Measurements from ENCODE around the gene AMD1. TPM values are rescaled to one million over a fixed set of nuclear protein-coding genes. Genes with fewer than 3 reads are reported as not detected.

Gene AMD1
- total RNA-seq, 2 donors from 2014 or later = 51.5 to 81.5 TPM

GRCh38 chr6:110876170-110876773, 1.7 kb downstream of the AMD1 start:
- Histone ChIP-seq H3K36me3 (no peaks in the 10 kb centered on the region), H3K27me3 (no peaks in the 10 kb centered on the region), H3K4me1 (peaks cover 0 to 57% of the 10 kb centered on the region in 2 donors), H3K9me3 (no peaks in the 10 kb centered on the region), H3K4me3 (peak overlapping the region; percentile 73 to 96), H3K27ac (peak overlapping the region; percentile 89 to 99)
- no peak for TF ChIP-seq CTCF (IDR thresholded peaks at IDR 0.05)
- DNase-seq (ENCODE audit: low spot score) = peak; percentile 95

GRCh38 chr6:110876806-110877564, 2.4 kb downstream of the AMD1 start:
- DNase-seq (ENCODE audit: low spot score) = no peak
- peaks cover 0 to 64% of the 10 kb centered on the region in 2 donors for H3K4me1 ChIP-seq
- H3K9me3 ChIP-seq = no peaks in the 10 kb centered on the region
- peak overlapping the region; percentile 73 to 96 for H3K4me3 ChIP-seq
- no peak for TF ChIP-seq CTCF (IDR thresholded peaks at IDR 0.05)
- H3K27ac ChIP-seq = peak overlapping the region; percentile 89 to 99
- H3K27me3 ChIP-seq = no peaks in the 10 kb centered on the region
- H3K36me3 ChIP-seq = no peaks in the 10 kb centered on the region

DNA sequence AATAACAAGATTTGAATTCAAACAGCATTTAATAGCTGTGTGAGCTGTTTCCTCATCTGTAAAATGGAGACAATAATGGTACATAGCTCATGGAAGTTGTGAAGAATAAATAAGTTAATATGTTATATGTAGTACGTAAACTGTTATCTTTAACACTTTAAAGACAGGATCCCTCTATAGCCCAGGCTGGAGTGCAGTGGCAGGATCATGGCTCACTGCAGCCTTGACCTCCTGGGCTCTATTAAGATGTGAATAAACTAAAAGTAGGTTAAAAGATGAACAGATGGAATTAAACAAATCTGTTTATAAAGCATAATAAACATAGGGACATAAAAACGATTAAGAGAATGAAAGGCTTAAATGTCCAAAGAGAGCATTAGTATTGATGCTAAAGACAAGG, 3.0 kb downstream of the AMD1 start:
- Histone ChIP-seq H3K4me3 (peak overlapping the region in 1 of 2 donors; percentile 96), H3K36me3 (no peaks in the 10 kb centered on the region), H3K27ac (peak overlapping the region; percentile 89 to 99), H3K9me3 (no peaks in the 10 kb centered on the region), H3K27me3 (no peaks in the 10 kb centered on the region), H3K4me1 (peaks cover 0 to 70% of the 10 kb centered on the region in 2 donors)
- no peak for DNase-seq (ENCODE audit: low spot score)
- TF ChIP-seq CTCF (IDR thresholded peaks at IDR 0.05) = no peak

DNA sequence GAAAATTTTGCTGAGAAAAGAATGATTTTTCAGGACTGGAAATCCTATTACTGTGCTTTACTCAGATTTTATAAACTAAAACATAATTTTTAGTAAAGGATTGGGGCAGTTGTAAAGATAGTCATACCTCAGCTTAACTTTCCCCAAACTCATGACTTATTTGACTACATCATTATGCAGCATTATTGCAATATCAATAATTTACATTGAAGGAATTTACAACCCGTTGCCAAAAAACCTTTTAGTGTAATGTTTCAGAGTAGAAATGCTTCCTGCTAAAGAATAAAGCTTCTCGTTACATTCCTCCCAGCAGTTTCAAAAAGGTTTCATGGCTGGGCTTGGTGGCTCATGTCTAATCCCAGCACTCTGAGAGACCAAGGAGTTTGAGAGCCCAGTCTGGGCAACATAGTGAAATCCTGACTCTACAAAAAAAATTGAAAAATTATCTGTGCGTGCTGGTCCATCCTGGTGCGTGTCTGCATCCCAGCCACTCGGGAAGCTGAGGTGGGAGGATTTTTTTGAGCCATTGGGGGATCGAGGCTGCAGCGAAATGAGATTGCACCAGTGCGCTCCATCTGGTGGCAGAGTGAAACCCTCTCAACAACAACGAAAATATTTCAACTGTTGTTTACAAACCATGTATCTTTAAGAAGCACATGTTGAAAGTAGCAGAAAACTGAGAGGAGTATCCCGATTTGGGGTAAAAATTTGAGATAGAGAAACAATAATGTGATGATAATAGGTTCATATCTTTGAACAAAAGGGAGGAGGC, 4.4 kb downstream of the AMD1 start:
- no peaks in the 10 kb centered on the region for H3K27me3 ChIP-seq
- H3K9me3 ChIP-seq = no peaks in the 10 kb centered on the region
- no peak for DNase-seq (ENCODE audit: low spot score)
- no peak overlapping the region for H3K27ac ChIP-seq
- peaks cover 0 to 77% of the 10 kb centered on the region in 2 donors for H3K4me1 ChIP-seq
- H3K4me3 ChIP-seq = no peak overlapping the region
- peak in 1 of 2 donors; percentile 63 for TF ChIP-seq CTCF (IDR thresholded peaks at IDR 0.05)
- no peaks in the 10 kb centered on the region for H3K36me3 ChIP-seq

- Histone ChIP-seq H3K4me3 (no peak overlapping the region), H3K36me3 (no peaks in the 10 kb centered on the region), H3K27me3 (no peaks in the 10 kb centered on the region), H3K4me1 (peaks cover 0 to 86% of the 10 kb centered on the region in 2 donors), H3K9me3 (no peaks in the 10 kb centered on the region), H3K27ac (peak overlapping the region in 1 of 2 donors; percentile 78)
- DNase-seq (ENCODE audit: low spot score) = no peak
- TF ChIP-seq CTCF (IDR thresholded peaks at IDR 0.05) = no peak
Measured at GRCh38 chr6:110880651-110881050, 6.1 kb downstream of the AMD1 start.
